ENCODE measurements around the gene DZANK1. TPM values are rescaled to one million over a fixed set of nuclear protein-coding genes. Genes with fewer than 3 reads are reported as not detected.

DZANK1 gene
- total RNA-seq, 1 donor from 2014 or later, result 6.5 TPM

GRCh38 chr20:18421608-18422007, 45.2 kb downstream of the DZANK1 start:
- no peak for TF ChIP-seq CTCF (conservative IDR thresholded peaks at IDR 0.05)
- Mint-ChIP-seq H3K27ac (no peak overlapping the region), H3K4me3 (no peak overlapping the region), H3K36me3 (no peaks in the 10 kb centered on the region), H3K9me3 (no peaks in the 10 kb centered on the region), H3K4me1 (ENCODE audit: unreplicated experiment) (peaks cover 1% of the 10 kb centered on the region), H3K27me3 (no peaks in the 10 kb centered on the region)
- no peak for DNase-seq (ENCODE audit: extremely low spot score, unreplicated experiment)

DNA sequence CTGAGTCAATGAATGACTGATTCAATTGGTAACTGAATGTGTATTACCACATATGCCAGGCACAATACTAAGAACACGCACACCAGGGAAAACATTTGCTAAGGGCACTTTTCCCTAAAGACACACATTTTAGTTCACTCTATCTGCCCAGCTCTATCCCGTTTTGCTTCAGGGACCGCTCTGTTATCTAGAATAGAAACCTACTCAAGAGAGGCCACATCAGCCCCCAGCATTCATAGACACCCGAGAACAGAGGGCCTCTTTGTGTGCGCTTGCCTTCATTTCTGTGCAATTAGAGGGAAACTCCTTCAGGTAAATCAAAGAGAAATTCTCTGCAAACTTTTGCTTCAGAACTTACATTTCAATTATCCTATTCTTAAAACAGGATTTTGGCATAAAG, 50.3 kb downstream of the DZANK1 start:
- no peak for DNase-seq (ENCODE audit: extremely low spot score, unreplicated experiment)
- Mint-ChIP-seq H3K27me3 (no peaks in the 10 kb centered on the region), H3K36me3 (no peaks in the 10 kb centered on the region), H3K4me1 (ENCODE audit: unreplicated experiment) (peaks cover 15% of the 10 kb centered on the region), H3K9me3 (no peaks in the 10 kb centered on the region), H3K27ac (peak overlapping the region; percentile 27), H3K4me3 (no peak overlapping the region)
- no peak for TF ChIP-seq CTCF (conservative IDR thresholded peaks at IDR 0.05)

DNA sequence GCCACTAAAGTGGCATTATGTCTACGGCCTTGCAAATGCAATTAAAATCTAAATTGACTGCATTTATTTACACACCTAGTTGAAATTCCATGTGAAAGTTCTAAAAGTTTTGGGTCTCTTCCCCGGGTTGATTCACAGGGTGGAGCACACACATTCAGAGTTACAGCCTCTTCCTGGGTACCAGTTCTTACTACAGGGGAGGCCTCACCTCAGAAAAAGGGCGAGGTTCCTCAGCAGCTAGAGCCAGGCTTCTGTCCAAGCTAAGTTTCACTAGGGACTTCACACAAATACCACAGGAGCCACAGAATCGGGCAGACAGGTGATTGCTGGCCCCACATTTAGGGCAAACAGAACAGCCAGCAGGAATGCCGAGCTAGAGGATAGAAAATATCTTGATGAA, 52.7 kb downstream of the DZANK1 start:
- no peak for DNase-seq (ENCODE audit: extremely low spot score, unreplicated experiment)
- no peaks in the 10 kb centered on the region for H3K9me3 Mint-ChIP-seq
- TF ChIP-seq CTCF (conservative IDR thresholded peaks at IDR 0.05), result no peak
- no peak overlapping the region for H3K27ac Mint-ChIP-seq
- peaks cover 15% of the 10 kb centered on the region for H3K4me1 Mint-ChIP-seq (ENCODE audit: unreplicated experiment)
- H3K4me3 Mint-ChIP-seq, result no peak overlapping the region
- no peaks in the 10 kb centered on the region for H3K27me3 Mint-ChIP-seq
- no peaks in the 10 kb centered on the region for H3K36me3 Mint-ChIP-seq

DNA sequence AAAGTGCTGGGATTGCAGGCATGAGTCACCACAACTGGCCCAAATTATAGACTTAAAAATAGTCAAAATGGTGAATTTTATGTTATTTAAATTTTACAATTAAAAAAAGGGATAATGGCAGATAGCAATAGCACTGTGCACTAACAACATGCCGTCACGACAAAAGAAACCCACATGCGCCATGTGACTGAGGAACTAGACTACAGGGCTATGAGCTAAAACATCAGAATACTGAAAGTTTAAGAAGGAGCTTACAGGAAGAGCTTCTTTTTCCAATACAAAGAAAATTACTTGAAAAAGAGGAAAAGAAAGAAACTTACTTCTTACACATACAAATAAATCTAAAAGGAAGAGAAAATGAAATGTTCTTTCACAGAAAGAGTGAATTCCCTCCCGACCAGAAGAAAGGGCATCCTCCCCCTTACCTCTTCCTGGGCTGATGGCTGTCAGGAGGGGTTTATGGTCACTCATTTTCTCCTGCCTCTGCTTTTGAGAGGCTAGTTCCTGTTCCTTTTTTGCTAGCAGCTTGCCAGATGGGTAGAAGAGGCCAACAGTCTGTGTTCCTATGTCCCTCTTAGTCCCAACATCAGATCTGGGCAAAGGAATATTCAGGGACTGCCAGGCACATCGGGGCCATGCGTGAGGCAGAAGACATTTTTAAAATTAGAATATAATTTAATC, 54.5 kb downstream of the DZANK1 start:
- H3K27ac Mint-ChIP-seq, result no peak overlapping the region
- no peaks in the 10 kb centered on the region for H3K9me3 Mint-ChIP-seq
- peaks cover 15% of the 10 kb centered on the region for H3K4me1 Mint-ChIP-seq (ENCODE audit: unreplicated experiment)
- no peaks in the 10 kb centered on the region for H3K27me3 Mint-ChIP-seq
- no peak overlapping the region for H3K4me3 Mint-ChIP-seq
- no peak for TF ChIP-seq CTCF (conservative IDR thresholded peaks at IDR 0.05)
- DNase-seq (ENCODE audit: extremely low spot score, unreplicated experiment), result no peak
- H3K36me3 Mint-ChIP-seq, result peaks cover 3% of the 10 kb centered on the region

DNA sequence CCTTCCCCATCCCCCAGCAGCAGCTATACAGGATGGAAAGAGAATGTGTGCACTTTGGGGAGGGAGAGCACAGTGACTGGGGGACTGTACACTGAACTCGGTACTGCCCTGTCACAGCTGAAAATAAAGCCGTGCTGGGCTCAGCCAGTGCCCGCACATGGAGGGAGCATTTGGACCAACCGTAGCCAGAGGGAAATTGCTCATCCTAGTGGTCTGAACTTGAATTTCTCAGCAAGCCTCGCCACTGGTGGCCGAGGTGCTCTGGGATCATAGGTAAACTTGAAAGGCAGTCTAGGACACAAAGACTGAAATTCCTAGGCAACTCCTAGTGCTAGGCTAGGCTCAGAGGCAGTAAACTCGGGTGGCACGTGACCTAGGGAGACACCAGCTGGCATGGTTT, 61.0 kb downstream of the DZANK1 start:
- Mint-ChIP-seq H3K9me3 (no peaks in the 10 kb centered on the region), H3K36me3 (peaks cover 17% of the 10 kb centered on the region), H3K27me3 (no peaks in the 10 kb centered on the region), H3K4me1 (ENCODE audit: unreplicated experiment) (no peaks in the 10 kb centered on the region), H3K4me3 (no peak overlapping the region), H3K27ac (no peak overlapping the region)
- no peak for DNase-seq (ENCODE audit: extremely low spot score, unreplicated experiment)
- no peak for TF ChIP-seq CTCF (conservative IDR thresholded peaks at IDR 0.05)
